MCF 10A (cell line): Measurements from ENCODE around the gene CYP27C1. TPM values are rescaled to one million over a fixed set of nuclear protein-coding genes. Genes with fewer than 3 reads are reported as not detected.

Experiments used
- BruUV-seq: library from RNA; stranded (reverse); fragments of 400-500 nt; replicated peaks from 2 replicates; lab custom pipeline; 2021; lab: Mats Ljungman, UMichigan
- CTCF ChIA-PET: fragments of 300-600 bp; sonication (Branson Sonifier 250); formaldehyde crosslinking; extraction: SDS; loops from one replicate; lab custom pipeline; 2021; ENCODE audit warnings: antibody characterized with exemption, inconsistent platforms; lab: Yijun Ruan, JAX
- POLR2A ChIA-PET: fragments of 300-600, 350-650 bp; sonication (Branson Sonifier 250); formaldehyde crosslinking; extraction: SDS; loops from one replicate; lab custom pipeline; 2020; ENCODE audit warnings: antibody characterized with exemption, inconsistent platforms; lab: Yijun Ruan, JAX
- DNase-seq: peaks from one replicate; pipeline ENCODE4 v3.0.0-alpha.2; 2018; ENCODE audit not compliant: unreplicated experiment
- H3K27ac Mint-ChIP-seq: one replicate; pipeline ENCODE4 v1.8.0; 2022; ENCODE audit warnings: mild to moderate bottlenecking, low read depth, mixed read lengths; ENCODE audit not compliant: unreplicated experiment
- H3K27me3 Mint-ChIP-seq: one replicate; pipeline ENCODE4 v1.8.0; 2022; ENCODE audit warnings: mixed read lengths; ENCODE audit not compliant: insufficient read depth, unreplicated experiment
- H3K36me3 Mint-ChIP-seq: one replicate; pipeline ENCODE4 v1.8.0; 2022; ENCODE audit warnings: mild to moderate bottlenecking, moderate library complexity, mixed read lengths; ENCODE audit not compliant: insufficient read depth, unreplicated experiment
- H3K4me1 Mint-ChIP-seq: one replicate; pipeline ENCODE4 v1.8.0; 2022; ENCODE audit warnings: mixed read lengths; ENCODE audit not compliant: insufficient read depth, unreplicated experiment
- H3K4me3 Mint-ChIP-seq: one replicate; pipeline ENCODE4 v1.8.0; 2022; ENCODE audit warnings: mild to moderate bottlenecking, moderate library complexity, mixed read lengths; ENCODE audit not compliant: unreplicated experiment
- H3K9me3 Mint-ChIP-seq: one replicate; pipeline ENCODE4 v1.8.0; 2022; ENCODE audit warnings: mixed read lengths; ENCODE audit not compliant: unreplicated experiment
- intact Hi-C: fragments of 100-400 bp; cut with micrococcal nuclease; formaldehyde crosslinking; loops from 2 replicates; pipeline ENCODE4 v1.14.1; 2022
- total RNA-seq: library from RNA; stranded (reverse); gene quantifications from 2 replicates; pipeline ENCODE4 v1.2.3, GENCODE V29; 2022
- TF ChIP-seq, protein P1 (sequence below): fragments of 200-600 bp; IDR thresholded peaks from one replicate; pipeline ENCODE4 v1.8.0; 2022; ENCODE audit warnings: antibody characterized with exemption, mild to moderate bottlenecking; ENCODE audit not compliant: unreplicated experiment

Gene CYP27C1
- total RNA-seq, 1 experiment from 2014 or later, result not detected

DNA sequence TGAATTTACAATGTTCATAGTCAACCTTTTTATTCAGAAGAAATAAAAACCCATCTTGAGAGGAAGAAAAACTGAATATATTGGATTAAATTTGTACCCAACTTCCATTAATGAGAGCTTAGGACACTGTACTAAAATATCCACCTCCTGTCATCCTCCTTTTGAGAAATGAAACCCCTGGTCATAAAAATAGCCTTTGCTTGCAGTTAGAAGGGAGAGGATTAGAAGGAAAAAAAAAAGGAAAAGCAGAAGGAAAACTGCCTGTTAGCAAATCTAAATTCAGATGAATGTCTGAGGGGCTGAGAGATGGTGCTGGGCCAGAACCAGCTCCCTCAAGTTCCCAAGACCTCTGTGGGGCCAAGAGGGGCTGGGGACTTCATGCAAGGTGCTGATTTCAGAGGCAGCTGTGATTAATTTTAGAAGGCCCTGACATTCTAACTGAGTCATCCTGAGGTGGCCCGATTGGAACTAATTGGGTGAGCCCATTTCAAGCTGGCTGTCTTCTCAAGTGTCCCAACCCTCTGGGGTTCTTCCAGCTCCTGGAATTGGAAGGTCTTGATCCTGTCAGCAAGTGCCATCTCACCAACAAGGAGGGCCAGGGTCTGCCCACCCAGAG, 74.7 kb downstream of the CYP27C1 start:
- Mint-ChIP-seq H3K36me3 (no peaks in the 10 kb centered on the region), H3K27ac (peak overlapping the region; percentile 66), H3K4me3 (no peak overlapping the region), H3K9me3 (peaks cover 3% of the 10 kb centered on the region), H3K27me3 (no peaks in the 10 kb centered on the region), H3K4me1 (peaks cover 12% of the 10 kb centered on the region)
- ChIA-PET CTCF (interaction anchor here (0.6 to 1.0 kb wide), 3 partner anchors 16 to 504 kb away, joined by 3 to 4 read pairs (median 3); no protein-coding TSS in a partner anchor), POLR2A (no interaction called here)
- intact Hi-C loops, result no loop called here
- BruUV-seq, result no TSS peak
- TF ChIP-seq, protein P1, sequence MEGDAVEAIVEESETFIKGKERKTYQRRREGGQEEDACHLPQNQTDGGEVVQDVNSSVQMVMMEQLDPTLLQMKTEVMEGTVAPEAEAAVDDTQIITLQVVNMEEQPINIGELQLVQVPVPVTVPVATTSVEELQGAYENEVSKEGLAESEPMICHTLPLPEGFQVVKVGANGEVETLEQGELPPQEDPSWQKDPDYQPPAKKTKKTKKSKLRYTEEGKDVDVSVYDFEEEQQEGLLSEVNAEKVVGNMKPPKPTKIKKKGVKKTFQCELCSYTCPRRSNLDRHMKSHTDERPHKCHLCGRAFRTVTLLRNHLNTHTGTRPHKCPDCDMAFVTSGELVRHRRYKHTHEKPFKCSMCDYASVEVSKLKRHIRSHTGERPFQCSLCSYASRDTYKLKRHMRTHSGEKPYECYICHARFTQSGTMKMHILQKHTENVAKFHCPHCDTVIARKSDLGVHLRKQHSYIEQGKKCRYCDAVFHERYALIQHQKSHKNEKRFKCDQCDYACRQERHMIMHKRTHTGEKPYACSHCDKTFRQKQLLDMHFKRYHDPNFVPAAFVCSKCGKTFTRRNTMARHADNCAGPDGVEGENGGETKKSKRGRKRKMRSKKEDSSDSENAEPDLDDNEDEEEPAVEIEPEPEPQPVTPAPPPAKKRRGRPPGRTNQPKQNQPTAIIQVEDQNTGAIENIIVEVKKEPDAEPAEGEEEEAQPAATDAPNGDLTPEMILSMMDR, result no peak
- DNase-seq, result peak; percentile 31

DNA sequence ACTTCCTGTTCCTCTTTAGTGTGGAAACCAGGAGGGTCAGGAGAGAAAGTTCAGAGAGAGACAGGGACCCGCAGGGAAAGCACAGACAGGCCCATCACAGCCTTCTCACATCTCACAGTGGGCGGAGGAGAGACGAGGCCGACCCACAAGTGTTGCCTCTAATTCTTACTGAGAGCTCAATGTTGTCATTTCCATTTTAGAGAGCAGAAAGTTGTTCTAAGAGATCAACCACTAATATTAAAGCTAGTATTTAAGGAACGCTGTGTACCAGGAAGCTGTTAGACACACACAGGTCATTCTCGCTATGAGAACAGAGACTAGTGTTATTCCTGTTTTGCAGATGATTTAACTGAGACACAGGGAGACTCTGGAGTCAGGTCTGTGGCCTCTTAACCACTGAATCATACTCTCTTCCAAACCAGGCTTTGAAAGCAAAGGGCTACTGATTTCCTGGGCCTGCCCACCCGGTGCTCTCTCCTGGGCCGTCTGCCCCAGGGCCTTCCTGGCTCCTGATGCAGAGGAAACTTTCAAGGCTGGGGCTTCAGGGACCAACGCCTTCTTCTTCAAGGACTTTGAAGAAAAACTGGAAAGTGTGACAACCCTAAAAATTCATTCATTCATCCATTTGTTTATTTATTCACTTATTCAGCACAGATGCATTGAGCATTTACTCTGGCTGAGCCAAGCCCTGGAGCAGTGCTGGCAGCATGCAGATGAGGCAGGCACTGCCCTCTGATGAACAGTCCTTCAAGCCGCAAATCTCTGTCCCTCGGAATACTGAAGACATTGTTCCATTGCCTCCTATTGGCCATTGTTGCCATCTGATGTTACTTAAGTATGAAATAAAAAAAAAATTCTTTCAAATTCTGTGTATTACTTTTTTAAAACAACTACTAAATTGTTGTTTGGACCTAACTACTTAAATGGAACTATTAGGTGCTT, 76.0 kb downstream of the CYP27C1 start:
- DNase-seq, result peak; percentile 42
- BruUV-seq, result no TSS peak
- Mint-ChIP-seq H3K4me1 (peaks cover 22% of the 10 kb centered on the region), H3K4me3 (no peak overlapping the region), H3K27ac (peak overlapping the region; percentile 49), H3K36me3 (no peaks in the 10 kb centered on the region), H3K9me3 (peaks cover 15% of the 10 kb centered on the region), H3K27me3 (no peaks in the 10 kb centered on the region)
- CTCF ChIA-PET, result interaction anchor here (0.6 to 0.7 kb wide), 2 partner anchors 225 to 641 kb away, joined by 3 to 4 read pairs; no protein-coding TSS in a partner anchor
- POLR2A ChIA-PET, result interaction anchor here (1.3 kb wide), 1 partner anchor 15 kb away, joined by 3 read pairs; no protein-coding TSS in a partner anchor
- intact Hi-C loops, result loop anchor here (1.0 kb wide), 1 partner anchor 76 kb away; no protein-coding TSS in a partner anchor
- TF ChIP-seq, protein P1, result no peak

DNA sequence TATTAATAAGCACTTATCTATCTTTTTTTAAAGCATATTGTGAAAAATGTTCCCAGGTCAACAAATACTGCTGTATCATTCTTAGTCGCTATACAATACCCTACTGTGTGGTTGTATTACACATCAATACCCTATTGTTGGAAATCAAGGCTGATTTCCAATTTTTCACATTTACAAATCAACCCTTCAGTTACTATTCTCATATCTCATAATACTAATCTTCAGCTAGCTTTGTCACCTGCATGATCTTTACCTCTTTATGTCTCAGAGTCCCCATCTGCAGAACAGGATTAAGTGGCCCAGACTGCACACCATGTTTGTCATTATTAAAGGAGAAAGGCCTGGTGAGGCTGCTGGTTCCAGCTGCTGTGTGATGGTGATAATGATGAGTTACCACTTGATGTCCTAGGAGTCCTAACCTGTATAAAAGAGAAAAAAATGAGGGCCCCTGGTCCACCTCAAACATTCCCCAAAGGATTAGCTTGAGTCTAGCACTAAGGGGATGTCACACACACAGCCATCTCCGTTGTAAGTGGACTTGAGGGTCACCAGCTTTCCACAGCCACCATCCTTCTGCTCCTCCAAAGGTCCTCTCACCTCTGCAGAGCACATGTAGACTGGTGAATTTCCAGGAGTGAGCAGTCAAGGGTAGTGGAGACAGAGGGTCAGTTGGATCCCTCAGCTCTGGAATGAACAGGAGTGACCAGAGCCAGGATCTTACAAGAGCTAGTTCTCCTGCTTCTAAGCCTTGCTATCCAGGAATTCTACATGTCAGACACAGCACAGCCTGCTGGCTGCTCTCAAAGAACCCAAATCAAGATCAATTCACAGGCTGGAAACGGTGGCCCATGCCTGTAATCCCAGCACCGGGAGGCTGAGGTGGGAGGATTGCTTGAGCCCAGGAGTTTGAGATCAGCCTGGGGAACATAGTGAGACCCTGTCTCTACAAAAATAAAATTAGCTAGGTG, 77.2 kb downstream of the CYP27C1 start:
- Mint-ChIP-seq H3K4me3 (no peak overlapping the region), H3K36me3 (no peaks in the 10 kb centered on the region), H3K27ac (peak overlapping the region; percentile 49), H3K9me3 (peaks cover 15% of the 10 kb centered on the region), H3K27me3 (no peaks in the 10 kb centered on the region), H3K4me1 (peaks cover 22% of the 10 kb centered on the region)
- no TSS peak for BruUV-seq
- TF ChIP-seq, protein P1, result no peak
- intact Hi-C loops, result no loop called here
- ChIA-PET CTCF (interaction anchor here (0.6 to 0.7 kb wide), 2 partner anchors 224 to 642 kb away, joined by 3 to 4 read pairs; no protein-coding TSS in a partner anchor), POLR2A (interaction anchor here (1.3 kb wide), 1 partner anchor 14 kb away, joined by 3 read pairs; no protein-coding TSS in a partner anchor)
- no peak for DNase-seq
